ENCODE measurements around the gene ACTL8. TPM values are rescaled to one million over a fixed set of nuclear protein-coding genes. Genes with fewer than 3 reads are reported as not detected.

ACTL8 gene
- polyA plus RNA-seq, 3 donors: 0.06 TPM; not detected in 2

GRCh38 chr1:17829579-17829978 lies 74.4 kb downstream of the ACTL8 start:
- DNase-seq (ENCODE audit: extremely low read depth in 1 of 11, low read depth in 9 of 11, low spot score in 4 of 11): no peak

DNA sequence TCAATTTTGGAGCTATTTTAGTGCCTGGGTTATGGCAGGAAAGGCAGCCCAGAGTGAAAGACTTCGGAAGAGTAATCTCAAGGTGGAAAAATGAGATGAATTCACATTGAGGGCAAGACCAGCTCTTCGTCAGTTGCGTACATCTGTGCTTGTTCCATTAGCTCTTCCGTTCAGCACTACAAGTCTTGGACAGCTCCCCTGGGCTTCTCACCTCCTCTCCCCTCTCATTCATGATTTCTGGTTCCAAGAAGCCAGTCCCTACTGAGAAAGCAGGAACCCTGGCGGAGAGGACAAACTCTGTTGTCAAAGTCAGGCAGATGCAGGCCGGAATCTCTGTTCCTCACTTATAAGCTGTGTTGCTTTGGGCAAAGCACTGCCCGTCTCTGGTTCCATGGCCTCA lies 76.5 kb downstream of the ACTL8 start:
- DNase-seq (ENCODE audit: extremely low read depth in 1 of 11, low read depth in 9 of 11, low spot score in 4 of 11): peak; percentile 44 to 79 (median 67)

- no peak for DNase-seq (ENCODE audit: extremely low read depth in 1 of 11, low read depth in 9 of 11, low spot score in 4 of 11)
These were observed 78.7 kb downstream of the ACTL8 start for GRCh38 chr1:17833661-17834501.

DNA sequence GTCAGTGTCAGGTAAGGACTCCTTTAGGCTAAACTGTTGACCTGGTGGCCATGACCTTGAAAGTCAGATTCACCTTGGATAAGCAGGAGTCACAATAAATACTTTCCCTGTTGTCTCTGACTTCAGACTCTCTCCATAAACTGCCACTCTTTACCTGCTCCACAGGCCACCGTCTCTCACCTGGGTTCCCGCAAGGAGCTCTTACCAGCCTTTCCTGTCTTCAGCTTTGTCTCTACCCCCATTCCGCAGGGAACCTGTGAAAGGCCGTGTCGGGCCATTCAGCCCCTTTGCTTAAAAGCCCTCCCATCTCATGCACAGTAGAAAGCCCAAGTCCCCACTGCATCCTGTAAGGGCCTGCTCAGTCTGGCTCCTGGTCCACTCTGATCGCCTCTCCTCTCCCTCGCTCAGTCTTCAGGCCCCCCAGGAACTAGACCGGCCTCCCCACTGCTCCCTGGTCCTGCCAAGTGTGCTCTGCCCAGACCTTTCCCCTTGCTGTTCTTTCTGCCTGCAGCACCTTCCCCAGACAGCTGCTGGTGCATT lies 79.5 kb downstream of the ACTL8 start:
- no peak for DNase-seq (ENCODE audit: extremely low read depth in 1 of 11, low read depth in 9 of 11, low spot score in 4 of 11)

- peak in 2 of 11 donors; percentile 9 to 18 for DNase-seq (ENCODE audit: extremely low read depth in 1 of 11, low read depth in 9 of 11, low spot score in 4 of 11)
These were observed 82.3 kb downstream of the ACTL8 start for GRCh38 chr1:17837233-17838030.

DNA sequence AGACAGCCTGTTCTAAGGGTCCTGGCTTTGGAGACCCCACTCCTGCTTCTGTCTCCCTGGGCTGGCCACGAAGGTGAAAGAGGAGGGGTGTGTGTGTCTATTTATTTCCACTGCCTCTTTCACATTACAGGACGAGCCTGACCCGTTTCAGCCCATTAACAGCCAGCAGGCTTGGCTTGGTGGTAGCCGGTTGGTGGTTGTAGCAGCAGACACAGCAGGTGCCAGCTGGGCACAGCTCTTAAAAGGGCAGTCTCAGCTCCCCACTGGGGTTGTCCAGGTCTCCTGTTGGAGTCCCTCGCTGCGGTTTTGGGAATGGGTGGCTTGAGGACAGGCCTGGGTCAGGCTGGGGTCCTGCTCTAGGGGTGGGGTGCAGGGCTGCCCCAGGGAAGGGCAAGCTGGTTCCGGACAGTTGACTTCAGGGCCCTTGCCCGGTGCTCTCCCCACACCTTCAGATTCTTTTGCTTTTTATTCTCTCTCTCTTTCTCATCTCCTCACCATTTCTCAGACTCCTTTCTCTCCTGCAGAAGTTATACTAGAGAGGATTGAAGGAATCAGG lies 84.6 kb downstream of the ACTL8 start:
- DNase-seq (ENCODE audit: extremely low read depth in 1 of 11, low read depth in 9 of 11, low spot score in 4 of 11): no peak

GRCh38 chr1:17841944-17842343 lies 86.8 kb downstream of the ACTL8 start:
- no peak for DNase-seq (ENCODE audit: extremely low read depth in 1 of 11, low read depth in 9 of 11, low spot score in 4 of 11)

- no peak for DNase-seq (ENCODE audit: extremely low read depth in 1 of 11, low read depth in 9 of 11, low spot score in 4 of 11)
These were observed 87.6 kb downstream of the ACTL8 start for GRCh38 chr1:17842686-17843085.

- no peak for DNase-seq (ENCODE audit: extremely low read depth in 1 of 11, low read depth in 9 of 11, low spot score in 4 of 11)
These were observed 89.2 kb downstream of the ACTL8 start for GRCh38 chr1:17844185-17844826.

DNA sequence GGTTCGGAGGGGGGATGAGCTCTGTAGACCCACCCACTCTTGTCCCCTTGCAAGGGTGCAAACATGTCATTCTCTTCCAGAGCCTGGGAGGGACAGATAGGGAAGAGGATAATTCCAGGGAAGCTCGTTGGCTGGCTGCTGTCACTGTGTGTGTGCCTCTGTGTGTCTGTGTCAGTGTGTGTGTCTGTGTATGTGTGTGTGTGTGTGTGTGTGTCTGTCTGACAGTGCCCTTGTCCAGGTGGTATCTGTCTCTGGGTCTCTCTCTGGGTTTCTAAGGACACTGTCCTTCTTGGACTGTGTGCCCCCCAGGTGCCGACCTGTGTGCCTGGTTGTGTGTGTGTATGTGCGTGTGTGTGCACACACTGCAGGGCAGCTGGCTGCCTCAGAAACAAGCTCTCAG lies 90.5 kb downstream of the ACTL8 start:
- no peak for DNase-seq (ENCODE audit: extremely low read depth in 1 of 11, low read depth in 9 of 11, low spot score in 4 of 11)

GRCh38 chr1:17846341-17846740 lies 91.2 kb downstream of the ACTL8 start:
- DNase-seq (ENCODE audit: extremely low read depth in 1 of 11, low read depth in 9 of 11, low spot score in 4 of 11): no peak

DNA sequence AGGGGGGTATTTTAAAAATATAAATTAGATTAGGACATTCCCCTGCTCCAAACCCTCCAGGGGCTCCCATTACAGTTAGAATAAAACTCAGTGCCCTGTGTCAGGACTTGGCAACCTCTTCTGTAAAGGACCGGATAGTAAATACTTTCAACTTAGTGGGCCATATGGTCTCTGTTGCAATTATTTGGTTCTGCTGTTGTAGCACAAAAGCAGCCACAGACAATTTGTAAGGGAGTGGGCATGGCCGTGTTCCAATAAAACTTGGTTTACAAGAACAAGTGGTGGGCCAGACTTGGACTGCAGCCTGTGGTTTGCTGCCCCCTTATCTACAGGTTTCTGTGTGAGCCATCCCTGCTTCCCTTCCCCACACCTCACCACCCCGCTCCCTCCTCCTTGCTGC lies 92.0 kb downstream of the ACTL8 start:
- no peak for DNase-seq (ENCODE audit: extremely low read depth in 1 of 11, low read depth in 9 of 11, low spot score in 4 of 11)

DNA sequence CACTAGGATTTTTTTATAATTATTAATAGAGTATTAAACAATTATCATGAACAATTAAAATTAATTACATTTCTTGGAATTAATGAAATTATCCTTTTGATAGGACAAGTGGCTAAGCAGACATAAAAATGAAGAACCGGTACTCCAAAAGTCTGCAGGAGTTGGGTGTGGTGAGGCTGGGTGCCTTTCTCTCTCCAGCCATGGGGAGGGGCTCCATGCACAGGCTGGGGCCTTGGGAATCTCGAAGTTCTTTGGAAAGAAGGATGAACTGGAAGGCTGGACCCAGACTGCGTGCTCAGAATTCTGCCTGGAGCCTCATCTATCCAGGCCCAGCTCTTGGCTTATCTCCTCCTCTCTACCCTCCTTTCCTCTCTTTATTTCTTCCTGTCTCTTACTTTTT lies 94.1 kb downstream of the ACTL8 start:
- no peak for DNase-seq (ENCODE audit: extremely low read depth in 1 of 11, low read depth in 9 of 11, low spot score in 4 of 11)

DNA sequence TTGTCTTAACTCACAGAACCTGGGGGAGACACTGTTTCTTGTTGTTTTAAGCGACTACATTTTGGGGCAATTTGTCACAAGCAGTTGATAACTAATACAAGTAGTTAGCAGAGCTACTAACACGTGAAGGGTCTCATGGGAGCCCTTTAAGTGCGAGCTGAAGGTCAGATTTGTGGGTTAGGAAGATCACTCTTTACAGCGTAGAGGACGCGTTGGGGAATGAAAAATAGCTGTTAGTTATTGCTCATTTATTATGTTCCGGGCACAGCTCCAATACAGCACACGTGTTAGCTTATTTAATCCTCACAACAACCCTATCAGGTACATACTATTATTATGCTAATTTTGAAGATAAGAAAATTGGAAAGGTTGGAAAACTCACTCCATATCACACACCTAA lies 95.9 kb downstream of the ACTL8 start:
- no peak for DNase-seq (ENCODE audit: extremely low read depth in 1 of 11, low read depth in 9 of 11, low spot score in 4 of 11)

DNA sequence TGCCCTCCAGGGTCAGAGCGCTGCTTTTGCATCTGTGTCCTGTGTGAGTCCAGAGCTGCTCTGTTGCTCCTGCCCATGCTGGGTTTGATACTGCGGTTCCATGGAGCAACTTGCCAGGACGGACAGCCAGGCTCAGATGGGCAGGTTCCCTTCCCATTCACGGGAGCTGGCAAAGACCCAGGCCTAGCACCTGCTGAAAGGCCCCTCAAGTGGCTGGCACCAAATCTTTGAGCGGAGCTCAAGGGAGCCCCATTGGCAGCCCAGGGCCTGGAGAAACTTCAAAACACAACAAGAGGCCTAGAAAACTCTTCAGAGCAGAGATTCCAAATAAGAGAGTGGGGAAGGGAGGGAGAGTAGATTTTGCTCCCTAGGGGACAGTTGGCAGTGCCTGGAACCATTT lies 97.2 kb downstream of the ACTL8 start:
- DNase-seq (ENCODE audit: extremely low read depth in 1 of 11, low read depth in 9 of 11, low spot score in 4 of 11): no peak

DNA sequence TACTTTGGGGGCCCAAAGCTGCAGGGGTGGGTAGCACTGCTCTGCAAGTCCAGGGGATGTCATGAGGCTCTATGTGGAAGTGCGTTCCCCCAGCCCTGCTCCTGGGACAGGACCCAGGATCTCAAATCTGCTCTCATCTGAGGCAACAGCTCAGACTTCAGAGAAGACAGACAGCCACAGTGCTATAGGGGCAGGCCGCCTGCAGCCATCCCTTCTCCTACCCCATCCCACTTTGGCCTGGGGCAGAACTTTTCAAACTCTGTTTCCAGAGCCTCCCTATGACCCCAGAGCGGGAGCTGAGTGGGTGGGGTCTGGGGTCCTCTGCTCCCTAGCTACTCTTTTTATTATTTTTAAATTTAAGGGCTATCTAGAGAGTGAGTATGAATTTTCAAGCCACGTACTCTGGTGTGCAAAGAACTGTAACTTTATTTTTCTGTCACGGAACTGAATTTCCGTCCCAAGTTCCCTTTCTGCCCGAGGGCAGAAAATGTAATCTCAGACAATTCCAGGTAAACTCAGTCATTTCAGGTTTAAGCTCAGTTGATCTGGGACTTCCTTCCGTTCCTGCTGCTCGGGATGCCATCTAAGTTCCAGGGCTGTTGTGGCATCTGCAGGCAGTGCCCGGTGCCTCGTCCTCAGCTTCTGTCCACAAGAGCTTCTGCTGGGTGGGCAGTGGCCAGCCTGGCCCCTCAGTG lies 98.3 kb downstream of the ACTL8 start:
- DNase-seq (ENCODE audit: extremely low read depth in 1 of 11, low read depth in 9 of 11, low spot score in 4 of 11): no peak

GRCh38 chr1:17856496-17857108 lies 101.5 kb downstream of the ACTL8 start:
- DNase-seq (ENCODE audit: extremely low read depth in 1 of 11, low read depth in 9 of 11, low spot score in 4 of 11): no peak

DNA sequence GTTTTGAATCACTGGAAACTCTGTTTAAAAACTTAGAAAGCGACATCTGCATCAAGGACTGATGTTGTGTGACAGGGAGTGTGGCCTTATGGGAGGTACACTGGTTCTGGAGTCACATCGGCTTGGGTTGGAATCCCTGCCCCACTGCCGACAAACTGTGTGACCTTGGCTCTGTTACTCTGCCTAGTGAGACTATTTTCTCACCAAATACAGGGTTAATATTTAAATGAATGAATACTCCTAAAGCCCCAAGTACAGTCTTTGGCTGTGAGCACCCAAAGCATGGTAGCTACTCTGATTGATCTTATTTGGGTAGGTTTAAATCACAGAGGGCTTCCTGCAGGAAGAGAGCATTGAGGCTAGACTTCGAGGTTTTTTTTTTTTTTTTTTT lies 102.0 kb downstream of the ACTL8 start:
- no peak for DNase-seq (ENCODE audit: extremely low read depth in 1 of 11, low read depth in 9 of 11, low spot score in 4 of 11)
